ENCODE measurements around the gene ABI3BP. TPM values are rescaled to one million over a fixed set of nuclear protein-coding genes. Genes with fewer than 3 reads are reported as not detected.

ABI3BP gene
- total and polyA plus RNA-seq, 4 donors, result 1.9 to 4.2 (median 2.4) TPM

DNA sequence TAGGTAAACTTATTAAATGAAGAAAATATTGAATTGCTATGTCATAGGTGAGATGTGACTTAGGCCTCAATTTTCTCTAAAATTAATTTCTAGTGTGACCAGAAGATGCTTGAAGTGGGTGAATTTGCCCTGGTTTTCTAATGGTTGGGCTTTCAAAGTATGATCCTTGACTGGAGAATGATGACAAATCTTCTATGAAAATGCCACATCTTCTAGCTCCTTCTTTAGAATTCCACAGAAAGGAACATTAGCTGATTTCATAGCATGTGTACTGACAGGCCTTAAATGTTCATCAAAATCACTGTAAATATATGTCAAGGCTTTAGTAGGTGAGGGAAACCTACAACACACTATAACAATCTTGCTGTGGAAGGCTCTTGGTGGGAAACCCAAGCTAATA, 8.9 kb downstream of the ABI3BP start:
- Histone ChIP-seq H3K9ac (ENCODE audit: low read depth in 1 of 2, low read length in 2 of 2) (no peak overlapping the region), H3K36me3 (ENCODE audit: control insufficient read depth in 4 of 4, insufficient read depth in 3 of 4, low read depth in 1 of 4, low read length in 3 of 4) (no peaks in the 10 kb centered on the region), H3K4me1 (ENCODE audit: control insufficient read depth in 4 of 4, insufficient read depth in 4 of 4, low read length in 3 of 4) (no peaks in the 10 kb centered on the region), H3K27me3 (ENCODE audit: control insufficient read depth in 4 of 4, insufficient read depth in 4 of 4, low read length in 3 of 4) (no peaks in the 10 kb centered on the region), H3K4me3 (ENCODE audit: low read depth in 1 of 3, low read length in 3 of 3) (no peak overlapping the region), H3K27ac (ENCODE audit: low read depth in 1 of 2, low read length in 2 of 2) (no peak overlapping the region), H3K9me3 (ENCODE audit: control insufficient read depth in 4 of 4, low read length in 3 of 4) (no peaks in the 10 kb centered on the region)
- DNase-seq (ENCODE audit: low spot score), result no peak
- TF ChIP-seq FOXA2 (IDR thresholded peaks at IDR 0.05), result no peak
- TF ChIP-seq FOXA1 (IDR thresholded peaks at IDR 0.05), result no peak
- no peak for TF ChIP-seq ATF3 (IDR thresholded peaks at IDR 0.05)
- TF ChIP-seq YY1 (IDR thresholded peaks at IDR 0.05), result no peak
- TF ChIP-seq REST (IDR thresholded peaks at IDR 0.05), result no peak
- no peak for TF ChIP-seq CTCF (IDR thresholded peaks at IDR 0.05; ENCODE audit: low read depth, low read length, missing input control)
- TF ChIP-seq, protein P1, sequence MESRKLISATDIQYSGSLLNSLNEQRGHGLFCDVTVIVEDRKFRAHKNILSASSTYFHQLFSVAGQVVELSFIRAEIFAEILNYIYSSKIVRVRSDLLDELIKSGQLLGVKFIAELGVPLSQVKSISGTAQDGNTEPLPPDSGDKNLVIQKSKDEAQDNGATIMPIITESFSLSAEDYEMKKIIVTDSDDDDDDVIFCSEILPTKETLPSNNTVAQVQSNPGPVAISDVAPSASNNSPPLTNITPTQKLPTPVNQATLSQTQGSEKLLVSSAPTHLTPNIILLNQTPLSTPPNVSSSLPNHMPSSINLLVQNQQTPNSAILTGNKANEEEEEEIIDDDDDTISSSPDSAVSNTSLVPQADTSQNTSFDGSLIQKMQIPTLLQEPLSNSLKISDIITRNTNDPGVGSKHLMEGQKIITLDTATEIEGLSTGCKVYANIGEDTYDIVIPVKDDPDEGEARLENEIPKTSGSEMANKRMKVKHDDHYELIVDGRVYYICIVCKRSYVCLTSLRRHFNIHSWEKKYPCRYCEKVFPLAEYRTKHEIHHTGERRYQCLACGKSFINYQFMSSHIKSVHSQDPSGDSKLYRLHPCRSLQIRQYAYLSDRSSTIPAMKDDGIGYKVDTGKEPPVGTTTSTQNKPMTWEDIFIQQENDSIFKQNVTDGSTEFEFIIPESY (IDR thresholded peaks at IDR 0.05), result no peak
- TF ChIP-seq HNF4A (conservative IDR thresholded peaks at IDR 0.05), result no peak
- TF ChIP-seq RAD21 (IDR thresholded peaks at IDR 0.05), result no peak
- TF ChIP-seq SP1 (IDR thresholded peaks at IDR 0.05), result no peak
- TF ChIP-seq, protein P2, sequence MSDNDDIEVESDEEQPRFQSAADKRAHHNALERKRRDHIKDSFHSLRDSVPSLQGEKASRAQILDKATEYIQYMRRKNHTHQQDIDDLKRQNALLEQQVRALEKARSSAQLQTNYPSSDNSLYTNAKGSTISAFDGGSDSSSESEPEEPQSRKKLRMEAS (IDR thresholded peaks at IDR 0.05), result no peak
- TF ChIP-seq NR2F2 (IDR thresholded peaks at IDR 0.05), result no peak

GRCh38 chr3:100982710-100983109, 10.5 kb downstream of the ABI3BP start:
- 59% methylated on average over 4 of the region's 4 CpGs for WGBS
- no peak for DNase-seq (ENCODE audit: low spot score)
- Histone ChIP-seq H3K36me3 (ENCODE audit: control insufficient read depth in 4 of 4, insufficient read depth in 3 of 4, low read depth in 1 of 4, low read length in 3 of 4) (no peaks in the 10 kb centered on the region), H3K27ac (ENCODE audit: low read depth in 1 of 2, low read length in 2 of 2) (no peak overlapping the region), H3K27me3 (ENCODE audit: control insufficient read depth in 4 of 4, insufficient read depth in 4 of 4, low read length in 3 of 4) (no peaks in the 10 kb centered on the region), H3K4me1 (ENCODE audit: control insufficient read depth in 4 of 4, insufficient read depth in 4 of 4, low read length in 3 of 4) (no peaks in the 10 kb centered on the region), H3K4me3 (ENCODE audit: low read depth in 1 of 3, low read length in 3 of 3) (no peak overlapping the region), H3K9me3 (ENCODE audit: control insufficient read depth in 4 of 4, low read length in 3 of 4) (no peaks in the 10 kb centered on the region), H3K9ac (ENCODE audit: low read depth in 1 of 2, low read length in 2 of 2) (no peak overlapping the region)
- TF ChIP-seq, protein P1 (IDR thresholded peaks at IDR 0.05), result no peak
- TF ChIP-seq EGR1 (IDR thresholded peaks at IDR 0.05; ENCODE audit: low read depth in 2 of 2), result no peak
- no peak for TF ChIP-seq YY1 (IDR thresholded peaks at IDR 0.05)
- no peak for TF ChIP-seq TAF1 (conservative IDR thresholded peaks at IDR 0.05)
- no peak for TF ChIP-seq GABPA (IDR thresholded peaks at IDR 0.05 in 1 of 2, conservative IDR thresholded peaks at IDR 0.05 in 1 of 2)
- TF ChIP-seq FOXA2 (IDR thresholded peaks at IDR 0.05), result no peak
- TF ChIP-seq FOXA1 (IDR thresholded peaks at IDR 0.05), result no peak
- no peak for TF ChIP-seq RXRA (IDR thresholded peaks at IDR 0.05)
- TF ChIP-seq HNF4A (conservative IDR thresholded peaks at IDR 0.05), result no peak
- no peak for TF ChIP-seq RAD21 (IDR thresholded peaks at IDR 0.05)
- TF ChIP-seq REST (IDR thresholded peaks at IDR 0.05), result no peak
- TF ChIP-seq, protein P2 (IDR thresholded peaks at IDR 0.05), result no peak
- TF ChIP-seq JUND (IDR thresholded peaks at IDR 0.05), result no peak
